ENCODE results near the gene BRD3OS. TPM values are rescaled to one million over a fixed set of nuclear protein-coding genes. Genes with fewer than 3 reads are reported as not detected.
"Not testable (repeated sequence)": the region's sequence is repeated elsewhere in the genome, so short reads cannot be mapped to it uniquely, and the experiment has no call there.

BRD3OS gene
- total RNA-seq, 1 experiment from 2014 or later = 16.2 TPM

DNA sequence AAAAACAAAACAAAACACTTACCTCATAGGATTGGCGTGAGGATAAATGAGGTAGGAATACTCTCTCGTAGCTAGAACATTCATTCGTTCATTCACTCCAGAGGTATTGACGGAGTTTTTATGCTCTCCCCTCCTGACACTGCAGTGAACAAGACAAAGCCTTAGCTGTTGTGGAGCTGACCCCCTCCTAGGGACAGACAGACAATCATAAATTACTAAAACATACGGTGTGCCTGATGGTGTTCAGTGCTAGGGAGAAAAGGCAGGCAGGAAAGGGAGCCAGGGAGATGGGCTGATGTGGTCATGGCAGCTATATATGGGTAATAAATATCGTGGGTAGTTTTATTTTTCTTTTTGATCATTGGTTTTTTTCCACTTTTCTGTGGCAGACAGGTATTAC is 48.2 kb downstream of the BRD3OS start (continued):
- TF ChIP-seq, protein P1, sequence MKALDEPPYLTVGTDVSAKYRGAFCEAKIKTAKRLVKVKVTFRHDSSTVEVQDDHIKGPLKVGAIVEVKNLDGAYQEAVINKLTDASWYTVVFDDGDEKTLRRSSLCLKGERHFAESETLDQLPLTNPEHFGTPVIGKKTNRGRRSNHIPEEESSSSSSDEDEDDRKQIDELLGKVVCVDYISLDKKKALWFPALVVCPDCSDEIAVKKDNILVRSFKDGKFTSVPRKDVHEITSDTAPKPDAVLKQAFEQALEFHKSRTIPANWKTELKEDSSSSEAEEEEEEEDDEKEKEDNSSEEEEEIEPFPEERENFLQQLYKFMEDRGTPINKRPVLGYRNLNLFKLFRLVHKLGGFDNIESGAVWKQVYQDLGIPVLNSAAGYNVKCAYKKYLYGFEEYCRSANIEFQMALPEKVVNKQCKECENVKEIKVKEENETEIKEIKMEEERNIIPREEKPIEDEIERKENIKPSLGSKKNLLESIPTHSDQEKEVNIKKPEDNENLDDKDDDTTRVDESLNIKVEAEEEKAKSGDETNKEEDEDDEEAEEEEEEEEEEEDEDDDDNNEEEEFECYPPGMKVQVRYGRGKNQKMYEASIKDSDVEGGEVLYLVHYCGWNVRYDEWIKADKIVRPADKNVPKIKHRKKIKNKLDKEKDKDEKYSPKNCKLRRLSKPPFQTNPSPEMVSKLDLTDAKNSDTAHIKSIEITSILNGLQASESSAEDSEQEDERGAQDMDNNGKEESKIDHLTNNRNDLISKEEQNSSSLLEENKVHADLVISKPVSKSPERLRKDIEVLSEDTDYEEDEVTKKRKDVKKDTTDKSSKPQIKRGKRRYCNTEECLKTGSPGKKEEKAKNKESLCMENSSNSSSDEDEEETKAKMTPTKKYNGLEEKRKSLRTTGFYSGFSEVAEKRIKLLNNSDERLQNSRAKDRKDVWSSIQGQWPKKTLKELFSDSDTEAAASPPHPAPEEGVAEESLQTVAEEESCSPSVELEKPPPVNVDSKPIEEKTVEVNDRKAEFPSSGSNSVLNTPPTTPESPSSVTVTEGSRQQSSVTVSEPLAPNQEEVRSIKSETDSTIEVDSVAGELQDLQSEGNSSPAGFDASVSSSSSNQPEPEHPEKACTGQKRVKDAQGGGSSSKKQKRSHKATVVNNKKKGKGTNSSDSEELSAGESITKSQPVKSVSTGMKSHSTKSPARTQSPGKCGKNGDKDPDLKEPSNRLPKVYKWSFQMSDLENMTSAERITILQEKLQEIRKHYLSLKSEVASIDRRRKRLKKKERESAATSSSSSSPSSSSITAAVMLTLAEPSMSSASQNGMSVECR (CRISPR knock-in tag; IDR thresholded peaks at IDR 0.05; ENCODE audit: borderline replicate concordance) = no peak
- TF ChIP-seq, protein P2, sequence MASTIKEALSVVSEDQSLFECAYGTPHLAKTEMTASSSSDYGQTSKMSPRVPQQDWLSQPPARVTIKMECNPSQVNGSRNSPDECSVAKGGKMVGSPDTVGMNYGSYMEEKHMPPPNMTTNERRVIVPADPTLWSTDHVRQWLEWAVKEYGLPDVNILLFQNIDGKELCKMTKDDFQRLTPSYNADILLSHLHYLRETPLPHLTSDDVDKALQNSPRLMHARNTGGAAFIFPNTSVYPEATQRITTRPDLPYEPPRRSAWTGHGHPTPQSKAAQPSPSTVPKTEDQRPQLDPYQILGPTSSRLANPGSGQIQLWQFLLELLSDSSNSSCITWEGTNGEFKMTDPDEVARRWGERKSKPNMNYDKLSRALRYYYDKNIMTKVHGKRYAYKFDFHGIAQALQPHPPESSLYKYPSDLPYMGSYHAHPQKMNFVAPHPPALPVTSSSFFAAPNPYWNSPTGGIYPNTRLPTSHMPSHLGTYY (CRISPR knock-in tag; IDR thresholded peaks at IDR 0.05) = no peak
- TF ChIP-seq JUN (CRISPR knock-in tag; IDR thresholded peaks at IDR 0.05) = no peak

DNA sequence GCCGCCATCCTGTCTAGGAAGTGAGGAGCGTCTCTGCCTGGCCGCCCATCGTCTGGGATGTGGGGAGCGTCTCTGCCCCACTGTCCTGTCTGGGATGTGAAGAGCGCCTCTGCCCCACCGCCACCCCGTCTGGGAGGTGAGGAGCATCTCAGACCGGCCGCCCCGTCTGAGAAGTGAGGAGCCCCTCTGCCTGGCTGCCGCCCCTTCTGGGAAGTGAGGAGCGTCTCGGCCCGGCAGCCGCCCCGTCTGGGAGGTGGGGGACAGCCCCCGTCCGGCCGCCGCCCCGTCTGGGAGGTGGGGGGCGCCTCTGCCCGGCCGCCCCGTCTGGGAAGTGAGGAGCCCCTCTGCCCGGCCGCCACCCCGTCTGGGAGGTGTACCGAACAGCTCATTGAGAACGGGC is 50.4 kb downstream of the BRD3OS start:
- Mint-ChIP-seq H3K9me3 (peaks cover 49% of the 10 kb centered on the region), H3K27me3 (ENCODE audit: low read depth) (peaks cover 30% of the 10 kb centered on the region), H3K36me3 (peaks cover 13% of the 10 kb centered on the region)
- POLR2A ChIA-PET; H3K4me3 Mint-ChIP-seq; ATAC-seq; CTCF ChIA-PET; H3K27ac Mint-ChIP-seq; H3K4me1 Mint-ChIP-seq; DNase-seq (ENCODE audit: low spot score): not testable (repeated sequence)

DNA sequence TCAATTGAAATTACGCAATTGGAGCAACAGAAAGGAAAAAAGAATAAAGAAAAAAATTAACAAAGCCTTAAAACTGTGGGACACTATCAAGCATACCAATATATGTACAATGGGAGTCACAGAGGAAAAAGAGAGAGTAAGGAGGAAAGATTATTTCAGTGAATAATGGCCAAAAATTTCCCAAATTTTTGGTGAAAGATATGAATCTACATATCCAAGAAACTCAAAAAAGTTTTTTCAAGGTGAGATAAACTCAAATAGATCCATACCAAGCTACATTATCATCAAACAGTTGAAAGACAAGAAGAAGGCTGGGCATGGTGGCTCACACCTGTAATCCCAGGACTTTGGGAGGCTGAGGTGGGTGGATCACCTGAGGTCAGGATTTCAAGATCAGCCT is 51.4 kb downstream of the BRD3OS start:
- Mint-ChIP-seq H3K9me3 (peaks cover 51% of the 10 kb centered on the region), H3K4me3 (no peak overlapping the region), H3K27me3 (ENCODE audit: low read depth) (peaks cover 23% of the 10 kb centered on the region), H3K27ac (no peak overlapping the region), H3K36me3 (peaks cover 13% of the 10 kb centered on the region), H3K4me1 (no peaks in the 10 kb centered on the region)
- DNase-seq (ENCODE audit: low spot score) (no peak), ATAC-seq (no peak)
- ChIA-PET CTCF (no interaction called here), POLR2A (no interaction called here)
- no peak for TF ChIP-seq IRF2 (CRISPR knock-in tag; IDR thresholded peaks at IDR 0.05; ENCODE audit: borderline replicate concordance, low read depth)

Other genes starting within 250 kb of the BRD3OS start
- gene VAV2, start 33.2 kb upstream of the BRD3OS start, total RNA-seq (2021) = 31.1 to 39.7 TPM (median 34.9 TPM) in 3 replicates
- 100 to 108 TPM (median 105 TPM) in 3 replicates for gene BRD3, start 42.5 kb downstream of the BRD3OS start, total RNA-seq (2021)
- gene WDR5, start 110.6 kb downstream of the BRD3OS start, total RNA-seq (2021) = 54.2 to 62.5 TPM (median 56.5 TPM) in 3 replicates
- 87.0 to 124 TPM (median 117 TPM) in 3 replicates for gene RNU6ATAC, start 139.1 kb downstream of the BRD3OS start, total RNA-seq (2021)

Data from WTC11 (cell line).